CD8-positive, alpha-beta memory T cell (primary cell): Measurements from ENCODE around the gene DMRTB1. TPM values are rescaled to one million over a fixed set of nuclear protein-coding genes. Genes with fewer than 3 reads are reported as not detected.

ENCODE experiments used
- CTCF ChIA-PET: fragments of 350-600 bp; sonication (Branson Sonifier 250); formaldehyde crosslinking; loops from one replicate; lab custom pipeline; 2021; ENCODE audit warnings: antibody characterized with exemption; lab: Charles Lee
- POLR2A ChIA-PET: fragments of 350-600 bp; sonication (Branson Sonifier 250); formaldehyde crosslinking; loops from one replicate; lab custom pipeline; 2021; ENCODE audit warnings: antibody characterized with exemption; lab: Charles Lee
- DNase-seq, 5 donors: peaks; one replicate each; pipeline versions ENCODE4 v3.0.0 to v3.0.0-alpha.2; 2020 to 2022; ENCODE audit warnings: mixed read lengths in 1 of 5
- H3K27ac ChIP-seq: one replicate; pipeline ENCODE4 v1.7.0; 2013; ENCODE audit warnings: low read depth, mild to moderate bottlenecking, low read length, moderate library complexity
- H3K27me3 ChIP-seq: 2 replicates; pipeline ENCODE4 v1.7.0; 2013; ENCODE audit warnings: low read length, mild to moderate bottlenecking; ENCODE audit not compliant: insufficient read depth, poor library complexity, severe bottlenecking
- H3K36me3 ChIP-seq: 2 replicates; pipeline ENCODE4 v1.7.0; 2013; ENCODE audit warnings: mild to moderate bottlenecking, low read length, moderate library complexity; ENCODE audit not compliant: insufficient read depth
- H3K4me1 ChIP-seq: 2 replicates; pipeline ENCODE4 v1.7.0; 2013; ENCODE audit warnings: mild to moderate bottlenecking, low read length, moderate library complexity; ENCODE audit not compliant: insufficient read depth
- H3K4me3 ChIP-seq: 2 replicates; pipeline ENCODE4 v1.7.0; 2013; ENCODE audit warnings: mild to moderate bottlenecking, low read length
- H3K9me3 ChIP-seq: 2 replicates; pipeline ENCODE4 v1.7.0; 2013; ENCODE audit warnings: mild to moderate bottlenecking, low read length
- H3K27ac Mint-ChIP-seq, 8 donors: one replicate each; pipeline ENCODE4 v1.8.0; 2020 to 2021; ENCODE audit warnings: mixed read lengths in 8 of 8, mild to moderate bottlenecking in 6 of 8, inconsistent platforms in 3 of 8, moderate library complexity in 3 of 8
- H3K27me3 Mint-ChIP-seq, 2 donors: one replicate each; pipeline ENCODE4 v1.8.0; 2020 to 2021; ENCODE audit warnings: mixed read lengths in 2 of 2, mild to moderate bottlenecking in 1 of 2, moderate library complexity in 1 of 2
- H3K36me3 Mint-ChIP-seq, 3 donors: one replicate each; pipeline ENCODE4 v1.8.0; 2020 to 2021; ENCODE audit warnings: mixed read lengths in 3 of 3, inconsistent platforms in 1 of 3, mild to moderate bottlenecking in 1 of 3
- H3K4me1 Mint-ChIP-seq, 3 donors: one replicate each; pipeline ENCODE4 v1.8.0; 2020 to 2021; ENCODE audit warnings: mixed read lengths in 3 of 3, inconsistent platforms in 1 of 3, mild to moderate bottlenecking in 1 of 3
- H3K4me3 Mint-ChIP-seq, 7 donors: one replicate each; pipeline ENCODE4 v1.8.0; 2020 to 2021; ENCODE audit warnings: mixed read lengths in 7 of 7, mild to moderate bottlenecking in 6 of 7, moderate library complexity in 4 of 7, inconsistent platforms in 2 of 7
- H3K9me3 Mint-ChIP-seq, 5 donors: one replicate each; pipeline ENCODE4 v1.8.0; 2020 to 2022; ENCODE audit warnings: mixed read lengths in 5 of 5, mild to moderate bottlenecking in 3 of 5, moderate library complexity in 2 of 5, inconsistent platforms in 1 of 5
- polyA plus RNA-seq: library from polyadenylated mRNA; unstranded; fragments of 300-500 nt; fragmentation: Illumina TruSeq; gene quantifications from one replicate; pipeline ENCODE4 v1.2.3, GENCODE V29; 2021
- total RNA-seq, 2 experiments: library from RNA; stranded (reverse); gene quantifications; one replicate each; pipeline ENCODE4 v1.2.3, GENCODE V29; 2021

DMRTB1 gene
- total and polyA plus RNA-seq, 3 experiments from 2014 or later = not detected

DNA sequence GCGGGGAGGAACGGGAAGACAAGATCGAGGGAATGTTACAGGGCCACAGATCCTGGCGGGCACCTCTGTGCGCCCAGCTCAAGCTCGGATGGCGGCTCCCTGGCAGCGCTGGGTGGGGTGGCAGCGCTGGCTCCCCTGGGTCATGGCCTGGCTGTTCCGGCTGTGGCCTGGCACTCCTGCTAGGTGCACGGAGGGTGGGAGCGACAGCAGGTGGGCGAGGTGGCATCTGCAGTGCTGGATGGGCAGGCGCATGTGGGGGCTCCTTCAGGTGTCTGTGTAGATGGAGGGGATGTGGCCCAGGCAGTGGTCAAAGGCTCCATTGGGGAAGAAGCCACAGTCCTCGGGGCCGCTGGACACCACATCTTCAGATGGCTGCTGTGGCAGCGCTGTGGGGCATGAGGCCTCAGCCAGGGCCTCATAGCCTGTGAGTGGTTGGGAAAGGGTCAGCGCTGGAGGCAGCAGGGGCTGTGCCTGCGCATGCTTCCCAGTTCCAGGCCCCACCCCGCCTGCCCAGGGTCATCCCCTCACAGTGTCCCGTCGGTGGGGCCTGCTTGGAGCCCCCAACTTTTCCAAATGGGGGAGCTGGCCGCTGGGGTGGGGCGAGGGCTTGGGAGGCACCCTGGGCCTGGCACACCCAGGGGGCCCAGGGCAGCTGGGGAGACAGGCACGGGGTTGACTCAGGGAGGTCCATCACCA lies 47.3 kb downstream of the DMRTB1 start:
- peaks cover 0 to 2% of the 10 kb centered on the region in 2 donors for H3K27me3 Mint-ChIP-seq
- ChIA-PET CTCF (no interaction called here), POLR2A (no interaction called here)
- H3K4me1 Mint-ChIP-seq = no peaks in the 10 kb centered on the region
- no peak overlapping the region for H3K4me3 ChIP-seq
- H3K9me3 Mint-ChIP-seq = no peaks in the 10 kb centered on the region
- no peaks in the 10 kb centered on the region for H3K36me3 Mint-ChIP-seq
- H3K9me3 ChIP-seq = no peaks in the 10 kb centered on the region
- H3K27me3 ChIP-seq = no peaks in the 10 kb centered on the region
- H3K36me3 ChIP-seq = no peaks in the 10 kb centered on the region
- no peak overlapping the region for H3K27ac ChIP-seq
- H3K4me1 ChIP-seq = no peaks in the 10 kb centered on the region
- DNase-seq = no peak
- no peak overlapping the region for H3K4me3 Mint-ChIP-seq
- no peak overlapping the region for H3K27ac Mint-ChIP-seq

DNA sequence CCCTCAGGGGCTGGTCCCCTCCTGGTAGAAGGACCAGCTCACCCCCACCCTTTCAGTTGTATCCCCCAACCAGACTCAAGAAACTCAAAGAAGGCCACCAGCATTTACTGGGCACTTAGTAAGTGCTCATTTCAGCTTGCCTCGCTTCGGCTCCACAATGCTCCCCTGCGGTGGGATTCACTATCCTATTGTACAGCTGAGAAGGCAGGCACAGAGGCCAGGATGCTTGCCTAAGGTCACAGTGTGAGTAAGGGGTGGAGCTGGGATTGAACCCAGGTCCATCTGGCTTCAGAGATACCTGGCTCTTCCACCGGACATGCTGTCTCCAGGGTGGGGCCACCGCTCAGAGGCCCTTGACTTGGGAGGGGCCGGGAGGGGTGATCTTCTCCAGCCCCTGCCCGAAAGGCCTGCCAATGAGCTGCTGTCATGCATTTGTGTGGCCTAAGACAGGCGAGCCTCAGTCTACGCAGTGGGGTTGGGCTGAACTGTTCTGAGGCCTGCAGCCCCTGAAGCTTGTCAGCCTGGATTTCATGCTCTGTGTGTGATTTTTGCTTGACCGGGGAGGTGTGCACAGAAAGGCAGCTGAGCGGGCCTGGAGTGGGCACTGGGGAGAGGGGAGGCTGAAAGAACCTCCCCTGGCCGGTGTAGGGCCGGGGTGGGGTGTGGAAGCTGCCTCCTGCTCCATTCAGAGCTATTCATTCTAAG lies 48.1 kb downstream of the DMRTB1 start:
- H3K4me3 Mint-ChIP-seq = no peak overlapping the region
- H3K27me3 ChIP-seq = no peaks in the 10 kb centered on the region
- no peaks in the 10 kb centered on the region for H3K9me3 ChIP-seq
- no peak overlapping the region for H3K27ac ChIP-seq
- peaks cover 0 to 2% of the 10 kb centered on the region in 2 donors for H3K27me3 Mint-ChIP-seq
- H3K36me3 Mint-ChIP-seq = no peaks in the 10 kb centered on the region
- POLR2A ChIA-PET = no interaction called here
- H3K36me3 ChIP-seq = no peaks in the 10 kb centered on the region
- H3K4me1 Mint-ChIP-seq = no peaks in the 10 kb centered on the region
- CTCF ChIA-PET = no interaction called here
- no peaks in the 10 kb centered on the region for H3K9me3 Mint-ChIP-seq
- DNase-seq = no peak
- no peak overlapping the region for H3K4me3 ChIP-seq
- H3K4me1 ChIP-seq = no peaks in the 10 kb centered on the region
- H3K27ac Mint-ChIP-seq = peak overlapping the region in 1 of 8 donors; percentile 60

DNA sequence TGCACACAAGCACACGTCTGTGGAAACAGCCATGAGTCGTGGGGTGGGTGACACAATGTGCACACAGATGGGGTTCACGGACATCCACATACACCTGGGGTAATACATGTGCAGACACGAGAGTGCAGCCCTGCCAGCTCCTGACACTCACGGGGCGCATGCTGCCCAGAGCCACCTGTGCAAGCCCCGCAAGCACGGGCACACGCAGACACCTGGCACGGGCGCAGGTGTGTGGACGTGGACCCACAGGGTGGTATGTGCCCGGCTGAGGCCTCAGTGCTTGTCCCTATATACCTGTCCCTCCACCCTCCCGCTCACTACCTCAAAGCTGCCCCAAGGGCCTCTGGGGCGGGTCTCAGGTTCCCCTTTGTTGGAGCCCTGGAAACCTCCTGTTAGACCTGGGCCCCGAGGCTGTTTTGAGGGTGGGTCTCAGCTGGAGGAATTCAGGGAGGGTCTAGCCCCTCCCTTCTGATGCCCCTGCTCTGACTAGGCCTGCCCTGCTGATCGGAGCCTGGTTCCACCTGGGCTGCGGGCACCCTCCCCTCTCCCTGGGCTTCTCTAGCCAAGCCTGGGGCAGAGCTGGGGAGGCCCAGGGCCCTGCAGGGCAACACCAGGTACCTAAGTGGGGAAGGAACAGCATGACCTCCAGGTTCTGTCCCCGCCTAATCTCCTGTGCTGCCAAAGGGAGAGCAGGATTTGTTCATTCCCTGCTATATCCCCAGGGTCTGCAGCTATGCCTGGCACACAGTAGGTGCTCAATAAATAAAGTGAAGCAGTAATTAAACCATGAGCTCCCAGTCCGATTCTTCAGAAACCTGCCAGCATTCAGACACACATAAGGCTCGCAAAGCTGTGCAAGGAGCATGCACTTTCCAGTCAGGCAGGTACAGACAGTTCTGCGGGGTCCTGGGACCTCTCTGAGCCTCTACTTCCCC lies 49.1 kb downstream of the DMRTB1 start:
- Histone ChIP-seq H3K27ac (no peak overlapping the region), H3K36me3 (no peaks in the 10 kb centered on the region), H3K4me3 (no peak overlapping the region), H3K4me1 (no peaks in the 10 kb centered on the region), H3K9me3 (no peaks in the 10 kb centered on the region), H3K27me3 (no peaks in the 10 kb centered on the region)
- Mint-ChIP-seq H3K4me1 (no peaks in the 10 kb centered on the region), H3K9me3 (no peaks in the 10 kb centered on the region), H3K27me3 (peaks cover 0 to 2% of the 10 kb centered on the region in 2 donors), H3K36me3 (no peaks in the 10 kb centered on the region), H3K27ac (peak overlapping the region in 1 of 8 donors; percentile 43), H3K4me3 (no peak overlapping the region)
- POLR2A ChIA-PET = no interaction called here
- DNase-seq = no peak
- CTCF ChIA-PET = no interaction called here

DNA sequence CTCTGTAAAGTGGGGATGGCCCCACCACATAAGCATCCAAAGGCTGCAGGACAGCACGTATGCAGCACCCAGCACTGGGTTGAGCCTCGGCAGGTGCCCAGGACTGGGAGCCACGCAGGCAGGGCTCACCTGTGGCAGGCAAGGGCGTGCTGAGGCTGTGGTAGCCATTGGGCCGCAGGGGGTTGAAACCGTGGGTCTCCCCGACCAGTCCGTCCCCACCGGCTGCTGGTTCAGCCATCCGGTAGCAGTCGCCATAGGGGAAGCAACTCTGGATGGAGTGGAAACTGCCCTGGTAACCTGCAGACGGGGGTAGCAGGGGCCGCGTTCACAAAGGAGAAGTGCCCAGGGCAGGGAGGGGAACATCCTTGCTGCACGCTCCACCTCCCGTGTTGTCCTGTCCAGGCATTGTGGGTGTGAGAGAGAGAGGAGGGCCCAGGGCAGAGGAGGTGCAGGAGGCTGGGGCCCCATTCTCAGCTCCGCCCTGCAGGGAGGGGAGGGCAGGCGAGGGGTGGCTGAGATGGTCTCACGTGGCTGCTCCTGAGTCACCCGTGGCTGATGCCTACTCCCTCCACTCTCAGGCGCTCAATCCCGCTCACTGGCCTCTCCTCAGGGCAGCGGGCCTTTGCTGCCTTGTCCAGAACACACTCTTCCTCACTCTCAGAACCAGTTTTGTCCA lies 49.9 kb downstream of the DMRTB1 start:
- no peaks in the 10 kb centered on the region for H3K9me3 Mint-ChIP-seq
- H3K4me3 Mint-ChIP-seq = peak overlapping the region in 1 of 7 donors; percentile 54
- H3K27me3 ChIP-seq = no peaks in the 10 kb centered on the region
- H3K27ac Mint-ChIP-seq = no peak overlapping the region
- DNase-seq = no peak
- POLR2A ChIA-PET = no interaction called here
- H3K36me3 ChIP-seq = no peaks in the 10 kb centered on the region
- H3K36me3 Mint-ChIP-seq = no peaks in the 10 kb centered on the region
- peaks cover 0 to 2% of the 10 kb centered on the region in 2 donors for H3K27me3 Mint-ChIP-seq
- H3K9me3 ChIP-seq = no peaks in the 10 kb centered on the region
- H3K4me1 ChIP-seq = no peaks in the 10 kb centered on the region
- H3K27ac ChIP-seq = no peak overlapping the region
- no peaks in the 10 kb centered on the region for H3K4me1 Mint-ChIP-seq
- H3K4me3 ChIP-seq = no peak overlapping the region
- CTCF ChIA-PET = interaction anchor here (1.0 kb wide), 1 partner anchor 23 kb away, joined by 4 read pairs; no protein-coding TSS in a partner anchor

GRCh38 chr1:53509775-53510174 lies 50.6 kb downstream of the DMRTB1 start:
- no peak for DNase-seq
- ChIA-PET CTCF (interaction anchor here (1.0 kb wide), 1 partner anchor 24 kb away, joined by 4 read pairs; no protein-coding TSS in a partner anchor), POLR2A (no interaction called here)
- Histone ChIP-seq H3K9me3 (no peaks in the 10 kb centered on the region), H3K27me3 (no peaks in the 10 kb centered on the region), H3K4me1 (no peaks in the 10 kb centered on the region), H3K4me3 (no peak overlapping the region), H3K36me3 (no peaks in the 10 kb centered on the region), H3K27ac (no peak overlapping the region)
- Mint-ChIP-seq H3K9me3 (no peaks in the 10 kb centered on the region), H3K4me1 (no peaks in the 10 kb centered on the region), H3K4me3 (no peak overlapping the region), H3K36me3 (no peaks in the 10 kb centered on the region), H3K27me3 (no peaks in the 10 kb centered on the region), H3K27ac (no peak overlapping the region)

- Mint-ChIP-seq H3K4me3 (no peak overlapping the region), H3K27ac (no peak overlapping the region), H3K9me3 (no peaks in the 10 kb centered on the region), H3K36me3 (no peaks in the 10 kb centered on the region), H3K4me1 (no peaks in the 10 kb centered on the region), H3K27me3 (no peaks in the 10 kb centered on the region)
- ChIA-PET POLR2A (no interaction called here), CTCF (interaction anchor here (1.0 kb wide), 1 partner anchor 25 kb away, joined by 4 read pairs; no protein-coding TSS in a partner anchor)
- Histone ChIP-seq H3K4me1 (no peaks in the 10 kb centered on the region), H3K9me3 (no peaks in the 10 kb centered on the region), H3K27ac (no peak overlapping the region), H3K4me3 (no peak overlapping the region), H3K36me3 (no peaks in the 10 kb centered on the region), H3K27me3 (no peaks in the 10 kb centered on the region)
- DNase-seq = no peak
Observed at GRCh38 chr1:53510215-53510614, 51.0 kb downstream of the DMRTB1 start.

- H3K9me3 ChIP-seq = no peaks in the 10 kb centered on the region
- Mint-ChIP-seq H3K27me3 (no peaks in the 10 kb centered on the region), H3K36me3 (no peaks in the 10 kb centered on the region), H3K9me3 (no peaks in the 10 kb centered on the region), H3K27ac (no peak overlapping the region), H3K4me3 (no peak overlapping the region), H3K4me1 (no peaks in the 10 kb centered on the region)
- DNase-seq = no peak
- CTCF ChIA-PET = no interaction called here
- POLR2A ChIA-PET = interaction anchor here (0.7 kb wide), 1 partner anchor 31 kb away, joined by 3 read pairs; no protein-coding TSS in a partner anchor
- H3K27me3 ChIP-seq = no peaks in the 10 kb centered on the region
- no peak overlapping the region for H3K27ac ChIP-seq
- H3K4me1 ChIP-seq = no peaks in the 10 kb centered on the region
- H3K36me3 ChIP-seq = no peaks in the 10 kb centered on the region
- no peak overlapping the region for H3K4me3 ChIP-seq
Observed at GRCh38 chr1:53511323-53511932, 52.2 kb downstream of the DMRTB1 start.
